Gastroesophageal sphincter (tissue), 3 donors: ENCODE results near the gene THEM4.

Experiments used
- CTCF ChIP-seq, 4 experiments: fragments of 200-600 bp in 2 of 4; fragments of 450-650 bp in 2 of 4; sonication (generic) in 1 of 4; IDR thresholded peaks; one replicate each; pipeline ENCODE4 v1.5.1; 2017 to 2019; ENCODE audit warnings: antibody characterized with exemption in 4 of 4, mild to moderate bottlenecking in 2 of 4, moderate library complexity in 2 of 4
- EP300 ChIP-seq: sonication (generic); formaldehyde crosslinking; IDR thresholded peaks from one replicate; pipeline ENCODE4 v1.6.1; 2017; ENCODE audit warnings: antibody characterized with exemption, mild to moderate bottlenecking
- POLR2A ChIP-seq, 2 donors: fragments of 450-650 bp; IDR thresholded peaks; one replicate each; pipeline ENCODE4 v1.6.1; 2017; ENCODE audit warnings: antibody characterized with exemption in 2 of 2, mild to moderate bottlenecking in 2 of 2, moderate library complexity in 1 of 2
- POLR2AphosphoS5 ChIP-seq: sonication (generic); formaldehyde crosslinking; IDR thresholded peaks from one replicate; pipeline ENCODE4 v1.6.1; 2017; ENCODE audit warnings: antibody characterized with exemption

- TF ChIP-seq CTCF (IDR thresholded peaks at IDR 0.05) (no peak), POLR2AphosphoS5 (no peak), EP300 (no peak), POLR2A (IDR thresholded peaks at IDR 0.05) (no peak)
These were observed 49.4 kb downstream of the THEM4 start for GRCh38 chr1:151859891-151860293.
